Liver (tissue), 3 donors: Measurements from ENCODE around the gene CLDN12.

ENCODE experiments used
- GABPA ChIP-seq, 2 donors: IDR thresholded peaks in 1 of 2; conservative IDR thresholded peaks in 1 of 2; 2 replicates each; pipeline ENCODE4 v1.6.1; 2016; ENCODE audit warnings: antibody characterized with exemption in 2 of 2, mild to moderate bottlenecking in 1 of 2, moderate library complexity in 1 of 2
- YY1 ChIP-seq: IDR thresholded peaks from 2 replicates; pipeline ENCODE4 v1.6.1; 2016; ENCODE audit warnings: antibody characterized with exemption, mild to moderate bottlenecking
- TF ChIP-seq, protein P1 (sequence below): fragments of 150-350 bp; IDR thresholded peaks from 2 replicates; pipeline ENCODE4 v1.5.1; 2017; ENCODE audit warnings: improper control_type of control experiment, low read depth, low read length; ENCODE audit not compliant: missing input control
- donor health status: healthy.
- donor health status: healthy.

DNA sequence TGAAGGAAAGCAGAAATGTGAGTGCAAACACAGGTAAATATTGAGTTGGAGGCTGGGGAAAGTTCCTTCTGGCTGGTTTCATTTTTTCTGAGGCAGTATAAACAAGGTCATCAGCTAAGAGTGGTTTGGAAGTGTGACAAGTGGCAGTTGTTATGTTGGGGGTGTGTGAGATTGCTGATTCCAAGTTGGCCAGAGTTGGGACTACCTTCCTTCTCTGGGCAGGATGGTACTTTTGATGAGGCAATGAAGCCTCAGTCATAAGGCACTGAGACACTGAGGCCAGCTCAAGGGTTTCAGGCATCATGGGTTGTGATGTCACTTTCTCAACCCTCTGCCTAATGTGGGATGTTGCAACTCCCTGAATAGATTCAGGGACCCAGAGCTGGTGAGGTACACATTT is 58.0 kb downstream of the CLDN12 start:
- TF ChIP-seq, protein P1, sequence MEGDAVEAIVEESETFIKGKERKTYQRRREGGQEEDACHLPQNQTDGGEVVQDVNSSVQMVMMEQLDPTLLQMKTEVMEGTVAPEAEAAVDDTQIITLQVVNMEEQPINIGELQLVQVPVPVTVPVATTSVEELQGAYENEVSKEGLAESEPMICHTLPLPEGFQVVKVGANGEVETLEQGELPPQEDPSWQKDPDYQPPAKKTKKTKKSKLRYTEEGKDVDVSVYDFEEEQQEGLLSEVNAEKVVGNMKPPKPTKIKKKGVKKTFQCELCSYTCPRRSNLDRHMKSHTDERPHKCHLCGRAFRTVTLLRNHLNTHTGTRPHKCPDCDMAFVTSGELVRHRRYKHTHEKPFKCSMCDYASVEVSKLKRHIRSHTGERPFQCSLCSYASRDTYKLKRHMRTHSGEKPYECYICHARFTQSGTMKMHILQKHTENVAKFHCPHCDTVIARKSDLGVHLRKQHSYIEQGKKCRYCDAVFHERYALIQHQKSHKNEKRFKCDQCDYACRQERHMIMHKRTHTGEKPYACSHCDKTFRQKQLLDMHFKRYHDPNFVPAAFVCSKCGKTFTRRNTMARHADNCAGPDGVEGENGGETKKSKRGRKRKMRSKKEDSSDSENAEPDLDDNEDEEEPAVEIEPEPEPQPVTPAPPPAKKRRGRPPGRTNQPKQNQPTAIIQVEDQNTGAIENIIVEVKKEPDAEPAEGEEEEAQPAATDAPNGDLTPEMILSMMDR: no peak
- TF ChIP-seq GABPA (IDR thresholded peaks at IDR 0.05 in 1 of 2, conservative IDR thresholded peaks at IDR 0.05 in 1 of 2): no peak
- TF ChIP-seq YY1: no peak
